ENCODE data around the gene CSTPP1.

DNA sequence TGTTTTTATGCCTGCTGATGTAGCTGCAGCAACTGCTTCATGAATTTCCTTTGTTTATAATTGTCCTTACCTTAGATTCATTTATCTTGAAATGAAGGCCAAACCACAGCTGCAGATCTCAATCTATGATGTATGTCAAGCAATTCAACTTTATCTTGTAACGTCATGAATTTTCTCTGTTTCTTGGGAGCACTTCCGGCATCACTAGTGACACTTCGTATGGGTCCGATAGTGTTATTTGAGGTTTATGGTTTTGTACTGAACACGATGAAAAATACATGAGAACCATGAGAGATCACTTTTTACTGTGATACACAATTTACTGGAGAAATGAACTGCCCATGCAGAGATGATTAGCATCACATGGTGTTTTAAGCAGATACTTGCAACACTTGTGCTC, 98.5 kb downstream of the CSTPP1 start:
- TF ChIP-seq, protein P1, sequence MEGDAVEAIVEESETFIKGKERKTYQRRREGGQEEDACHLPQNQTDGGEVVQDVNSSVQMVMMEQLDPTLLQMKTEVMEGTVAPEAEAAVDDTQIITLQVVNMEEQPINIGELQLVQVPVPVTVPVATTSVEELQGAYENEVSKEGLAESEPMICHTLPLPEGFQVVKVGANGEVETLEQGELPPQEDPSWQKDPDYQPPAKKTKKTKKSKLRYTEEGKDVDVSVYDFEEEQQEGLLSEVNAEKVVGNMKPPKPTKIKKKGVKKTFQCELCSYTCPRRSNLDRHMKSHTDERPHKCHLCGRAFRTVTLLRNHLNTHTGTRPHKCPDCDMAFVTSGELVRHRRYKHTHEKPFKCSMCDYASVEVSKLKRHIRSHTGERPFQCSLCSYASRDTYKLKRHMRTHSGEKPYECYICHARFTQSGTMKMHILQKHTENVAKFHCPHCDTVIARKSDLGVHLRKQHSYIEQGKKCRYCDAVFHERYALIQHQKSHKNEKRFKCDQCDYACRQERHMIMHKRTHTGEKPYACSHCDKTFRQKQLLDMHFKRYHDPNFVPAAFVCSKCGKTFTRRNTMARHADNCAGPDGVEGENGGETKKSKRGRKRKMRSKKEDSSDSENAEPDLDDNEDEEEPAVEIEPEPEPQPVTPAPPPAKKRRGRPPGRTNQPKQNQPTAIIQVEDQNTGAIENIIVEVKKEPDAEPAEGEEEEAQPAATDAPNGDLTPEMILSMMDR (conservative IDR thresholded peaks at IDR 0.05) = no peak
- TF ChIP-seq EZH2 (IDR thresholded peaks at IDR 0.05; ENCODE audit: low read depth) = no peak
